ENCODE results near the gene C11orf71. TPM values are rescaled to one million over a fixed set of nuclear protein-coding genes. Genes with fewer than 3 reads are reported as not detected.

Gene C11orf71
- 2.6 and 3.6 TPM in 2 replicates for total RNA-seq

- peak; percentile 99 for DNase-seq (ENCODE audit: low read depth in 2 of 2)
Observed at GRCh38 chr11:114400216-114400914, at the start of gene C11orf71, which contains the start of gene RBM7. Gene C11orf71, minus strand, starts transcription at chr11:114400511. Its CDS starts 180 bp downstream, at chr11:114400331. Gene RBM7, plus strand, starts transcription at chr11:114400666. Its CDS starts 6 bp downstream, at chr11:114400672.

GRCh38 chr11:114449845-114450244 is 49.5 kb upstream of the C11orf71 start:
- no peak for DNase-seq (ENCODE audit: low read depth in 2 of 2)

DNA sequence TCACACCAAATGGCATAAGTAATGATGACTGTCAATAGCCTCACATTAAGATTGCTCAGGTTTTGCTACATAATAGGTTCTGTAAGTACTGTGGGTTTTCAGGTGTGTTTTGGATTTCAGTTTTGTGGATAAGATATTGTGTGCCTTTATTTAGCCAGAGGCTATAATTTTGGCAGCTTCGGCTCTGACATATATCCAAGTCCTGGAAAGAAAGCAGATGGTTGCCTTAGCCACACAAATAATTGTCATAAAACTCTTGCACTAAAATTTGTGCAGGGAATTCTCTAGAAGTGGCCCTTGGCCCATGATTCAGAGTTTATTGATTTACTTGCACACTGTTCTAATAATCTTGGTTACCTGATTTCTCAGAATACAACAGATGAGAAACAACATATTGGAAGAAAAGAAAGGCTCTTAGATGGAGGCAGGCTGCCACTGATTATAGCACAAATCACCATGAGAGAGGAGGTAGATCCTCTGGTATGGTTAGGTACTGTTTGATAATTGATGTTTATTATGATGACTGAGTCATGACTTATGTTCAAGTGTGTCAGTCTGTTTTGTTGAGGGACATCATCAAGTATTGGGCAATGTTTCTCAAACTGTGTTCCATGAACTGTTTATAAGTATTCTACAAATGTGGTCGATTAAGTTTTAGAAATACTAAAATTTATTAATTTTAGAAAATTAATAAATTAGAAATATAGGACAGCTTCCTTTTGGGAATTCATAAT is 48.6 kb upstream of the C11orf71 start:
- DNase-seq (ENCODE audit: low read depth in 2 of 2) = peak in 1 of 2 donors; percentile 6

DNA sequence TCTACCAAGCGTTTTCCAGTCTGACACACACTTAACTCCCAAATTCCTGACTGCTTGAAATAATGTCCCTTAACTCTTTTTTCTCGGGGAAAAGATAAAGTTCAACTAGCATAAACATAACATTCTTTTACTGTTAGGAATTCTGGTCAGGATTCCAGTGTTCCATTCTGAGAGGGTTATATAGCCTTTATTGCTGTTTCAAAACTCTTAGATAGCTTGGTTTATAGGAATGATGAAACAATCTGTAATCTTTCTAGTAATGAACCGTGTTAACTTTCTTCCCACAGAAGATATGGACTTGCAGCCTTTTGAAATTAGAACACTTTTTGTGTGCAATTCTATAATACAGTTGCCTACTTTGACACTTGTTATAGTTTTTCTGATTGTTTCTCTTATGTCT is 47.6 kb upstream of the C11orf71 start:
- no peak for DNase-seq (ENCODE audit: low read depth in 2 of 2)

DNA sequence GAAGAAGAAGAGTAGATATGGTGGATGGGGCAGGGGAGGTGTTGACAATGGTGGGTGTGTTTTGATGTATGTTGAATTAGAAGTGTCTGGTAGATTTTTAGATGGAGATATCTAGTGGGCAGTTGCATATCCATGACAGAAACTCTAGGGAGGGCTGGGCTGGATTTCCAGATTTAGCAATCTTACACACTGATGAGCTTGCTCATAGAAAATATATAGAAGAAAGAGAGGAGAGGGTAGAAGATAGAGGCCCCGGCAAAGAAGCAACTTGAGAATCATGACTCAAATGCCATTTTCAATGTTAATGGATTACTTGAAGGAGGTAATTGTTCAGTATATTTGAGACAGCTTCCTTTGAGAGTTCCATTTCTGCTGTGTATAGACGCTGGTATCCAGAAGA is 47.1 kb upstream of the C11orf71 start:
- no peak for DNase-seq (ENCODE audit: low read depth in 2 of 2)

DNA sequence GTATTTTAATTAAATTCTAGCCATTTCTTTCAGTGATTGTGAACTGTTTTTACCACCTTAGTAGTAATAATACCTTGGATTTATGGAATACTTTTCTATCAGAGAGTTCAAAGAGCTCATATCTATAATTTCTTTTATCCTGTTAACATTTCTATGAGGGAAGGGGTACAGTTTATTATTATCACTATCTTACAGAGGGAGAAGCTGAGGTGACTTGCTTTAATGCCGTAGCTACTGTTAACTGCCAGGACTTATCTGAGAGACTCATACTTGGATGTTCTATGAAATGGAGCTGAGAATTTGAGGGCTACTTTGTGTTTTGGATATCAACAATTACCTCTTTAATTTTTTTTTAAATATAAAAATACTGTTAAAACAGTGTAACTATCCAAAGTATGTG is 42.2 kb upstream of the C11orf71 start:
- DNase-seq (ENCODE audit: low read depth in 2 of 2) = no peak

GRCh38 chr11:114441921-114442320 is 41.6 kb upstream of the C11orf71 start:
- no peak for DNase-seq (ENCODE audit: low read depth in 2 of 2)

GRCh38 chr11:114440971-114441763 is 40.9 kb upstream of the C11orf71 start:
- peak; percentile 14 to 27 for DNase-seq (ENCODE audit: low read depth in 2 of 2)

GRCh38 chr11:114440121-114440860 is 40.0 kb upstream of the C11orf71 start:
- peak; percentile 17 to 54 for DNase-seq (ENCODE audit: low read depth in 2 of 2)

GRCh38 chr11:114439229-114440120 is 39.2 kb upstream of the C11orf71 start, which contains the start of gene REXO2:
Gene REXO2, plus strand, starts transcription at chr11:114439467. Its CDS starts 62 bp downstream, at chr11:114439529.
- DNase-seq (ENCODE audit: low read depth in 2 of 2) = peak; percentile 97 to 98

GRCh38 chr11:114438303-114438702 is 38.0 kb upstream of the C11orf71 start:
- DNase-seq (ENCODE audit: low read depth in 2 of 2) = no peak

DNA sequence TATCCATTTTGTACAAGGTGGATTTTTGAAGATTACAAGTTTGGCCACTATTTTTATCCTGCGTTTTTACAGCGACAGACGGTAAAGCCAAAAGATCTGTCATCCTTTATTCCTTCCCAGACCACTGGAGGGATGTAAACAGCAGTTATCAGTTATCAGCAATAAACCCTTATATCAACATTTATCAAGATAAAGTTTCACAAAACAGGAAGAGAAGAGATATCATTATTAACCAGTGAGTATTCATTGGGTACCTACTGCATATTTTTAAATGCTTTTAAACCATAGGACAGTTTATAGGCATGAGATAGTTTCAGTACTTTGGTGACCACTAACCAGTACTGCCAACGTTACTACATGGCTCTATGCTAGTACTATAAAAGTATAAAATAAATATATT is 33.1 kb upstream of the C11orf71 start:
- DNase-seq (ENCODE audit: low read depth in 2 of 2) = no peak

- no peak for DNase-seq (ENCODE audit: low read depth in 2 of 2)
Observed at GRCh38 chr11:114432893-114433292, 32.6 kb upstream of the C11orf71 start.

DNA sequence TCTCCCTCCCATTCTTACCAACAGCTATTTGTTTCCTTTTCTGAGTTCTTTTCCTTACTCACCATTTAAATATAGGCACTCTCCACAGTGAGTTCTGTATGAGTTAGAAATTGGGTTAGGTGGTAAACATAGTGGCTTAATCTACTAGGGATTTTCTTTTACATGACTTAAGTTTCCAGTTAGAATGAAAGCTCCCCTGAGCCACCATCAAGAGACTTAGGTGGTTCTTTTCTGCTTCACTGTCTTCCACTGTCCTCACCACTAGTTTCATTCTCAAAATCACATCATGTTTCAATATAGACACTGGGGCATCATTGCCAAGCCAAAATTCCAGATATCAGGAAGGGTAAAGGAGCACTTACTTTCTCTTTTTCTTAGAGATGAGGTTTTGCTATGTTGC is 30.0 kb upstream of the C11orf71 start:
- no peak for DNase-seq (ENCODE audit: low read depth in 2 of 2)

DNA sequence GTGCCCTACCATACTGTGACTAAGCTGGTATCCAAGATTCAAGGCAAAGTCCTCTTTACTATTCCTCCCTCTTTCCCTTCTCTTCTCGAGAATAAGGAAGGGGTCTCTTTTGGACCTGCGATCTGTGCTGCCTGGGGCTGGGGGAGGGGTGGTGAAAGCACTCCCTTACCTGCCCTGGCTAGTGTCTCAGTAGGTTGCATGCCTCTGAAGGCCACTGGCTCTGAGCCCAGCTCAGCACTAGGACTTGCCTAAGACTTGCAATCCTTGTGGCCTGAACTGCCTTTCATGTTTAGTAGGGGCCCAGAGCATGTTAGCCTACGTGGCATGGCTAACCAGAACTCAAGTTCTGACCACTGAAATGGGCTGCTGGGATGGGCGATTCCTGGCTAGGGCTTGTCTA is 26.0 kb upstream of the C11orf71 start:
- no peak for DNase-seq (ENCODE audit: low read depth in 2 of 2)

DNA sequence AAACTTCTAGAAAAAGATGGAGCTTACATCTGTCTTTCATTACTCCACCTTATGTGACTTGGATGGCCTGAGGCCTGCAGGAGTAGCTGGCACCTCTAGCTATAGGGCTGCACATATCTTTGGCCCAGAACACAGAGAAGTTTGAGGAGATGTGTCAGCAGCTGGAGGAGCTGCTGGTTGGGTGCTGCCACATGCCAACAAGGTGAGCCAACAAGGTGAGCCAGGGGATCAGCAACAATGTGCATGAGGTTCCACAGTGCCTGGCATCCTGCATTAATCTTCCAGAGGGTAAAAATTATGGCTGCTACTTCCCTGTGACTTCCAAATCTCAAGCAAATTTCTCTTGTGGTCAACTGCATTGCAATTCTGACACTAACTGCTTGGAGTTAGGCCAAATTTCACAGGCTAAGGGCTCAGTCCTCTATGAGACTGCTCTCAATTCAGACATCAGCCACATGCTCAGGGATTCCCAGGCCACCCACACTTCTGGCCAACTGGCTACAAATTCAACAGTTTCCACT is 16.2 kb upstream of the C11orf71 start:
- no peak for DNase-seq (ENCODE audit: low read depth in 2 of 2)

DNA sequence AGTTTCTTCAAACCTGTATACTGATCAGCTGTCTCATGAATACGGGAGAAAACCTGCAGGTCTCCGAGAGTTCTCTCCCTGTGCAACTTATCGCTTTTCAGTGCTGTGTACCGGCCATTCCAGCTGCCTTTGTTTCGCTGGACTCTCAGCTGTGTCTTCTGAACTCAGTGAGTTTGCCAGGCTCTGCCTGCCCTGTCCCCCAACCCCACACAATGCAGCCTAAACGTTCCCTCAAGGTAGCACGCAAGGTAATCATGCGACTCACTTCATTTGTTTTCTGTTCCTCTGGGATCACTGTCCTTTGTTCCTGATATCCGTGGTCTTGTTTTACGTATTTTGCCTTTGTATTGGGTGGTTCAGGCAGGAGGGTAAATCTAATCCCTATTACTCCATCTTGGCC is 13.6 kb upstream of the C11orf71 start:
- DNase-seq (ENCODE audit: low read depth in 2 of 2) = no peak

GRCh38 chr11:114412946-114413345 is 12.6 kb upstream of the C11orf71 start:
- no peak for DNase-seq (ENCODE audit: low read depth in 2 of 2)

DNA sequence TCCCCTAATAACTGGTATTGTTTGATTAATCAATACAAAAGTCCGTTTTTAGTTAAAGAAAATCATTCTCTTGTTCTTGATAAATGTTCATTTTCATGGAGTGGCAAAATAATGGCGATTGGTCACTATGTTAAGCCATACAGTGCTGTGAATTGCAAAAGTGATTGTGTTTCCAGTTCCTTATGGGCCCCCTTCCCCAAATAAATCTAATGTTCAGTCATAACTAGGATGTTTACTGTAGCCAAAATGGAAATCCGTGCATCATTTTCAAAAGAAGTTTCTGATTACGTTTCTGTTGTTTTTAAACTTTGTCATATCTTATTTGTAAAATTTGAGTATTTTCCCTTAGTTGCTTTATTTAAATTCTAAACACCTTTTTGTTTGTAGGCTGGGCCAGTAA is 1.0 kb upstream of the C11orf71 start:
- DNase-seq (ENCODE audit: low read depth in 2 of 2) = peak; percentile 22 to 40

GRCh38 chr11:114400915-114401223 is 558 bp upstream of the C11orf71 start:
- DNase-seq (ENCODE audit: low read depth in 2 of 2) = no peak

All from lung microvascular endothelial cell (primary cell).